Stimulated activated CD4-positive, alpha-beta T cell treated with anti-CD3 and anti-CD28 coated beads, Interleukin-4, amount 100 ng/mL, for 24 hours (primary cell): ENCODE results near the gene ADI1.
"Not testable (repeated sequence)": the region's sequence is repeated elsewhere in the genome, so short reads cannot be mapped to it uniquely, and the experiment has no call there.

Source experiments
- DNase-seq: peaks from one replicate; pipeline ENCODE4 v3.0.0-alpha.2; 2020

ADI1 gene

DNA sequence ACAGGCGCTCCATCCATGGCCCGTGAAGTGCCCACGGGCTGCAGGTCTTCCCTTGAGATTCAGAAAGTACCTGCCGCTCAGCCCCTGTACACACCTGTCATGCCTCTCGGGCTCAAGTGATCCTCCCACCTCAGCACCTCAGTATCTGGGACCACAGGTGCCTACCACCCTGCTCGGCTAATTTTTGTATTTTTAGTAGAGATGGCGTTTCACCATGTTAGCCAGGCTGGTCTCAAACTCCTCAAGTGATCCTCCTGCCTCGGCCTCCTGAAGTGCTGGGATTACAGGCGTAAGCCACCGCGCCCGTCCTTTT, 26.9 kb downstream of the ADI1 start:
- not testable (repeated sequence) for DNase-seq

DNA sequence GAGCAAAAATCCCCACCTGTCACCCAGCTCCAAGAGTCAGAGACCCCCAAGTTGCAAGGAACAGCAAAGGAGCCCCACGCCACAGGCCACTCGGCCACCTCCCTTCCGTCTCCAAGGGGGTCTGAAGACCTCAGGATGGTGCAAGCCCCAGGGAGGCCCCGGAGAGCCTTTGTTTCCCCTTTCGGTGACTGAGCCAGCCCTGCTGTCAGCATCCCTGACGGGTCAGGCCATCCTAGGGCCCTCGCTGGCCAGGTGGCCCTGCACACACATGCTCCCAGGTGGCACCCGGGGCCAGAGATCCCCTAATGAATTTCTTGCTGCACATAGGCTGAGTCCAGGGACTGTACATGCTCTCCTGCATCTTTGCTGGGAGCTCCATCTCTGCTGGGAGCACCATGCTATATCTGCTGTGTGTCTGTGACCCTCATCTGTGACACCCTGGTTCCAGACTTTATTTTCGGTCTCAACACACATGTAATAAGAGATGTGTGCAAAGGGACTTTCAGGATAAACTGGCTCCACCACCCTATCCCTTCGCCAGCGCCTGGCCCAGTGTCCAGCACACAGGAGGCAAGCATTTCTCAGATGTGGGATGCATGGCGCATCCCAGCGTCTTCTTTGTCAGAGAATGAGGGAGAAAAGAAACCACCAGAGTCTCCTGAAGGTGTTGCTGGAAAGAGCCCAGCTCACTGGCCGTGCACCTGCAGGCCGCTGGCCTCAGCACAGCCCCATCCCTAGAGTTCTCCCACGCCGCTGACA, 27.4 kb downstream of the ADI1 start:
- DNase-seq: no peak

GRCh38 chr2:3491306-3491705, 28.0 kb downstream of the ADI1 start:
- no peak for DNase-seq

DNA sequence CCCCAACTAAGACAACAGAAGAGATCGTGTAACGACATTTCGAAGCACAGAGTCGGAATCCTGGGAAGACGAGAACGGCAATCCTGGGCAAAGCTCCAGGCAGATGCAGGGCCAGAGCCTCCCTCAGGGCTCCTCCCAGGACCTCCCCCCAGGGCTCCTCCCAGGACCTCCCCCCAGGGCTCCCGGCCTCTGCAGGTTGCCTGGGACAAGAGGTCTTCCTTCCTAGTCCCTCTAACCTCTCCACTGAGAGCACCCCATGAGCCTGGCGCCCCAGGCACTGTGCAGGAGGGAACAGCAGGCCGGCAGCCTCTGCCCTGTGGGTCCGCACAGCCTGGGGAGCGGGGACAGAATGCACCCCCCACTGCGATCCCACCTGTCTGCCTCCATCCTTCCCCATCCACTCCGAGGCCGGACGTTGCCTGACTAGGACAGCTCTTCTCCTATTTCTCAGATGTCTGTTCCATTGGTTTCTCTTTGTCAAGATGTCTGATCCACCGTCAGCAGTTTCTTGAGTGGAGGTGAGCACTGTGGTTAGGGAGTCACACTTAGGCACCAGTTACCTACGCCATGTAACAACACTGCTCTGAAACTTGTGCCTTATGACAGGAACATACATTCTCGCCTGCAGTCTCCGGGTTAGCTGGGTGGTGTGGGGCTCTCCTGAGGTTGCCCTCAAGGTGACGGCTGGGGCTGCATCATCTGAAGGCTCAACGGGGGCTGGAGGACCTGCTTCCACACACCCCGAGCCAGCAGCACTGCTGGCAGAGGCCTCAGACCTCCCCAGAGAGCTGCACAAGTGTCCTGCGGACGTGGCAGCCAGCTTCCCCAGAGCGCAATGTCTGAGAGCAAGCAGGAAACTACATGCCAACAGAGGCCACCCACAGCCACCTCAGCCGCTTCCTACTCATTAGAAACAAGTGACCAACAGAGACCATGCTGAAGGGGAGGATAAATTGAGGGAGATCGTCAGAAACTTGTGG, 28.9 kb downstream of the ADI1 start:
- DNase-seq: no peak

DNA sequence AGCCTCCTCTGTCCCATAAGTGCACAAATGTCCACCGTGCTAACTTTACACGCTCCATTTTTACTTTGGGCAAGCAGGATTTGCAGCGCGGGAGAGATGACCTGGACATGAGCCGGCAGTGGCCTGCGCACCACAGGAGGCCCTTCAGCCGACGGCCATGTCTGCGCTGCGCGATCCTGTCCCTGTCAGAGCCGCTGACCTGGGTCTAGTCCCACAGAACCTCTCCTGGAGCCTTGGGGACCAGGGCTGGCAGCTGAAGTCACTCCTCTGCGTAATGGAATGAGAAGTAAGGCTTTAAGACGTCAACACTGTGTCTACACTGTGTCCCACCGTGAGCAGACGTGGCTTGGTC, 29.6 kb downstream of the ADI1 start:
- DNase-seq: no peak

- no peak for DNase-seq
Measured at GRCh38 chr2:3488855-3489763, 30.2 kb downstream of the ADI1 start.

DNA sequence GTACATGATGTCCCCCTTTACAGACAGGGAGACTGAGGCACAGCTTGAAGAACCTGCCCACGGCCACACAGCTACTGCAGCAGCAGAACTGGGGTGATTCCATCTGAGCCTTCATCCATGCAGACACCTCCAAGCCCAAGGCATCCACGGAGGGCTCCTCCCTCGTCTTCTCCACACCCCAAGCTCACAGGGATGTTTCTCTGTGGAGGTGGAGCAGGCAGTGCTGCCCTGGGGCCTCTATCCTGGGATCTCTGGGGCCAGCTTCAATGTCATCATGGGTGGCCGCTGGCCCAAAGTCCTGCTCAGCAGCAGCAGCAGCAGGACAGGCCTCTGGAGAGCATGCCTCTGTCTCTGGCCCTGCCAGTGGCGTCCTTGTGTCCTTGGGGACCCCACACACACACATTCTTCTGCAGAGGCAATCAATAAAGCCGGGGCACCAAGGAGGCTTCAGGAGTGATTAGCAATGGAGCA, 31.2 kb downstream of the ADI1 start:
- DNase-seq: no peak

DNA sequence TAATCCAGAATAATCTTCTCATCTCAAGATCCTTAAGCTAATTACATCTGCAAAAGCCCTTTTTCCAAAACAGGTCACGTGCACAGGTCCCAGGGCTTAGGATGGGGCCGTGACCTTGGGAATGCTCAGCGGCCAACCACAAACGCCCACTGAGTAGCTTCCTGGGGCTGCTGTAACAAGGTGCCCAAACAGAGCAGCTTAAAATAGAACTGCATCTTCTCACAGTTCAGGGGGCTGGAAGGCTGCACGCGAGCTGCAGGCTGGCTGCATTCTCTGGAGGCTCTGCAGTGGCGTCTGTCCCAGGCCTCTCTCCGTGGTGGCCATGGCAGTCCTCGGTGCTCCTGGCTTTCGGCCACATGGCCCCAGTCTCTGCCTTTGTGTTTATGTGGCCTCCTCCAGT, 31.9 kb downstream of the ADI1 start:
- no peak for DNase-seq

- no peak for DNase-seq
Measured at GRCh38 chr2:3487028-3487425, 32.3 kb downstream of the ADI1 start.

DNA sequence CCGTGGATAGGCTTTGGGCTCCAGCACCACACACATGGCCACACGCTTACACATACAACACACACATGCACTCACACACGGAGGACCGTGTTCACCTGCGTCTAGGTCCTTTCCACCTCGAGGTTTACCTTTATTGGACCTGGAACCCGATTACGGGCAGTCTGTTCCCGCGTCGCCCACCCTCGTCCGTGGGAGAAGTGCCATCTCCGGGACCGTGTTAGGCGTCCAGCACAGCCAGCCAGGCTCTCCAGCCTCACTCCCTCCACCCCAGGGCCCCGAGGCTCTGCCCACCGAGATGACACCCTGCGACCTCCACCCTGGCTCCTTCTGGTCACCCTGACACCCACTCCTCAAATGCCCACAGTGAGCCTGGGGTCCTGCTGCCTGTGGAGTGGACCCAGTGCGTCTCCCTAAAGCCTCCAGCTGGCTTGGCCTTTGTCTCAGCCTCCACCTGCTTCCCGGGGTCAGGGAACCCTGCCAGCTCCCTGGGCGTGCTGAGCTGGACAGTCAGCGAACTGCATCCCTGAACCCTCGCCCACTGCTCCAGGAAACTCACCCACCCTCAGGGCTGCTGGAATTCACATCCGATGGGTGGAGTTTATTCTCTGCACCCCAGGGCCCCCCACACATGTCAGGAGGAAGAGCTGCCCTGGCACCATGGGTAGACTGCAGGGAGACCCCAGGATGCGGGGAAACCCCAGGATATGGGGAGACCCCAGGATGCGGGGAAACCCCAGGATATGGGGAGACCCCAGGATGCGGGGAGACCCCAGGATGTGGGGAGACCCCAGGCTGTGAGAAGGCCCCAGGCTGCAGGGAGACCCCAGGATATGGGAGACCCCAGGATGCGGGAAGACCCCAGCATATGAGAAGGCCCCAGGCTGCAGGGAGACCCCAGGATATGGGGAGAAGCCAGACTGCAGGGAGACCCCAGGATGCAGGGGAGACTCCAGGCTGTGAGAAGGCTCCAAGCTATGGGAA, 33.0 kb downstream of the ADI1 start:
- DNase-seq: no peak

GRCh38 chr2:3485166-3485565, 34.2 kb downstream of the ADI1 start:
- DNase-seq: no peak

DNA sequence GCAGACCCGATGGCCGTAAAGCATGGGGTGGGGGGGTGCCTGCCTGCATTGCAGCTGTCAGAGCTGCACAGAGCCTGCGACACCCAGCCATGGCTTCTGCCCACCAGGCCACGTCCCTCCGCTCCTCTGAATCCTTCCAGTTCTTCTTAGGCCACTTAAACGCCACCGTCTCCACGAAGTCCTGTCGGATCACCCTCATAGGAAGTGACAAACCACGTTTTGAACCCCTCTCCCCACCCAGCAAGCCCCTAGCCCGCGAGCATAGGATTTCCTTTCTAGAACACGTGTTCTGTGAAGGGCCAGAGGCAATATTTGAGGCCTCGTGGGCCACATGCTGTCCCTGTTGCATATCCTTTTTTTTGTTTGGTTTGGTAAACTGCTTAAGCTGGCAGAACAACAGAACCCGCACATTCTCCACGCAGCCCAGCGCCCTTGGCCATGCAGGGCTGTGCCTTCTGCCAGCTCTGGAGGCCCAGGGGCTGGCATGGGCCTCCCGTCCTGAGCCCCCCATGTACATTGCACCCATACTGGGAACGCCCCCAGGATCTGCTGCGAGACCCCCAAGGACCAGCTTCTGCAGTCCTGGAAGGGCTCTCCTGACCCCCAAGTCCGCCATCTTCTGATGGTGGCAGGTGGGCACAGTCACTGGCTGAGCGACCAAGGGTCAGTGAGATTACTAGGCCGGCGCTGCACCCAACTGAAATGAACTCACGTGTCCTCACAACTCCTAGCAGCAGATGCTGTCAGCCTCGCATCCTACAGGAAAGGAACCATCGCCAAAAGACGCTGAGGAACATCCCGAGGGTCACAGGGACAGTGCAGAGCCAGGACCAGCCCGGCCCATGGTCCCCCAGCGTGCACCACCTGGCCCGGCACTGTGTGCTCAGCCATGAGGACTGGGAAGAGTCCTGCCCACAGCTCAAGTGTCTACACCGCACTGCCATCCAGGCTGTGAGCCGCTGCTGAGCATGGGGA, 35.1 kb downstream of the ADI1 start:
- DNase-seq: no peak

- no peak for DNase-seq
Measured at GRCh38 chr2:3483227-3483985, 35.9 kb downstream of the ADI1 start.

DNA sequence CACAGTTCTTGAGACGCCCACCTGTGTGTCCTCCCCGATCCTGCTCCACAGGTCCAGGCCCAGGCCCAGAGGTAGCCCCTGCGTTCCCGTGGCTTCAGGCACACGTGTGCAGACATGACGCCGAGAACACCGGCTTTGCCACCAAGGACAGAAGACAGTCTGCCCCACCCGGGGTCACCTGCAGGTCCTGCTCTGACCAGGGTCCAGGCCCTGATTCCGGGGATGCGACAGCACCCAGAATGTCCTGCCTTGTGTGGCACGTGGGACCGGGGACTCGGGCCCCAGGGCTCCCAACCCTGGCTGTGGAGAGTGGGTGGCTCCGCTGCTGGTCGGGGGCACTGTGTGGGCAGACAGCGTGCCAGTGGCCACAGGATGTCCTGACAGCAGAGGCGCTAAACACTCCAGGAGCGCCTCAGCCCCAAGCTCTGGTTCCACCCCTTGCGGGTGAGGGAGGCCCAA, 36.9 kb downstream of the ADI1 start:
- DNase-seq: no peak

DNA sequence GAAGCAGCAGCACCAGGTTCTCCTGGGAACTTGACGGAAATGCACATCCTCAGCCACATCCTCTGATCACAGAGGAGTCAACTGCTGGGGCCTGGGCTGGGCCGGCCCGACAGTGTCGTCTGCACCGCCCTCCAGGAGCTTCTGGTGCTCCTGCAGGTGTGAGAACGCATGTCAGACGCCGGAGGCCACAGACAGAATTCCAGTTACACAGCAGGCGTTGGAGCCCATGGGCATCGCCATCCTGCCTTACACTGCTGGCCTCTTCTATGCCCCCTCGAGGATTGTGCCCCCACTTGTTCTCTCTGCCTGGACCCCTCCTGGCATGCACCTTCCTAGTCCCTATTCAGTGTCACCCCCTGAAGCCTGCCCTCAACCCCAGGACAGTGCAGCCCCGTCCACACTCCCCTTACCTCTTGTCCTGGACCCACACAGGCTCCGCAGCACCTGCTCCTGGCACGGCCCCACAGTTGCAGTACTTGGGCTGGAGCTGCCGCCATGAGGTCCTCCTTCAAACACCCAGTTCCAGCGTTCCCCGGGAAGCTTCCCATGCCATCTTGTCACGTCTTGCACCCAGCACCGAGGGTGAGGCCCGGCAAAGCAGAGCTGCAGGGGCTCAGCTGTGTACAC, 37.5 kb downstream of the ADI1 start:
- no peak for DNase-seq

DNA sequence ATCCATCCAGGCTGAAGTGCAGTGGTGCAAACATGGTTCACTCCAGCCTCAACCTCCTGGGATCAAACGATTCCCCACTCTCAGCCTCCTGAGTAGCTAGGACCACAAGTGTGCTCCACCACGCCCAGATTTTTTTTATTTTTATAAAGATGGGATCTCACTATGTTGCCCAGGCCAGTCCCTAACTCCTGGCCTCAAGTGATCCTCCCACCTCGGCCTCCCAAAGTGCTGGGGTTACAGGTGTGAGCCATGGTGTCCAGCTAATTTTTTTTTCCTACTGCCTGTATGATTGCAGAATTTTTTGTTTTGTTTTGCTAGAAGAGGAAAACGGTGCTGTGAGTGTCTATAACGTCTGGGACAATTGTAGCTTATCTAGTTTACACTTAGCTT, 38.3 kb downstream of the ADI1 start:
- no peak for DNase-seq

GRCh38 chr2:3480352-3481010, 38.9 kb downstream of the ADI1 start:
- no peak for DNase-seq

- no peak for DNase-seq
Measured at GRCh38 chr2:3479430-3480320, 39.7 kb downstream of the ADI1 start.
